GM10248 (cell line): ENCODE data around the gene DGCR6L.
"Not testable (repeated sequence)": the region's sequence is repeated elsewhere in the genome, so short reads cannot be mapped to it uniquely, and the experiment has no call there.

Experiments used
- CTCF ChIA-PET: fragments of 300-600 bp; sonication (Branson Sonifier 250); formaldehyde crosslinking; extraction: SDS; loops from one replicate; lab custom pipeline; 2021; ENCODE audit warnings: antibody characterized with exemption; lab: Yijun Ruan, JAX
- POLR2A ChIA-PET: fragments of 350-650 bp; sonication (Branson Sonifier 250); formaldehyde crosslinking; extraction: SDS; loops from one replicate; lab custom pipeline; 2020; ENCODE audit warnings: antibody characterized with exemption; lab: Yijun Ruan, JAX
- DNase-seq: peaks from one replicate; pipeline ENCODE4 v3.0.0; 2012; ENCODE audit errors: extremely low spot score
- CTCF ChIP-seq: IDR thresholded peaks from 2 replicates; pipeline ENCODE4 v1.5.1; 2012; ENCODE audit warnings: mild to moderate bottlenecking, low read depth; ENCODE audit errors: extremely low read depth, missing control alignments, control extremely low read depth

DGCR6L gene

GRCh38 chr22:20291249-20291586 is 28.6 kb downstream of the DGCR6L start:
- no peak for TF ChIP-seq CTCF
- ChIA-PET CTCF (interaction anchor here (1.2 kb wide), 1 partner anchor 134 kb away, joined by 4 read pairs; no protein-coding TSS in a partner anchor), POLR2A (no interaction called here)
- no peak for DNase-seq

- TF ChIP-seq CTCF = no peak
- DNase-seq = no peak
- CTCF ChIA-PET = interaction anchor here (1.2 kb wide), 1 partner anchor 133 kb away, joined by 4 read pairs; no protein-coding TSS in a partner anchor
- POLR2A ChIA-PET = no interaction called here
Observed at GRCh38 chr22:20290578-20291248, 29.1 kb downstream of the DGCR6L start.

- TF ChIP-seq CTCF = no peak
- POLR2A ChIA-PET = no interaction called here
- CTCF ChIA-PET = no interaction called here
- DNase-seq = no peak
Observed at GRCh38 chr22:20290045-20290392, 29.8 kb downstream of the DGCR6L start.

- POLR2A ChIA-PET, DNase-seq, CTCF ChIA-PET: not testable (repeated sequence)
Observed at GRCh38 chr22:20289182-20290044, 30.4 kb downstream of the DGCR6L start.

GRCh38 chr22:20286784-20287423 is 33.0 kb downstream of the DGCR6L start:
- DNase-seq, POLR2A ChIA-PET: not testable (repeated sequence)
- CTCF ChIA-PET = interaction anchor here (0.8 kb wide), 1 partner anchor 130 kb away, joined by 3 read pairs; no protein-coding TSS in a partner anchor

GRCh38 chr22:20286312-20286660 is 33.6 kb downstream of the DGCR6L start:
- DNase-seq, POLR2A ChIA-PET: not testable (repeated sequence)
- CTCF ChIA-PET = interaction anchor here (0.7 to 1.5 kb wide), 5 partner anchors 9 to 130 kb away, joined by 3 to 8 read pairs (median 5); no protein-coding TSS in a partner anchor

GRCh38 chr22:20285473-20286311 is 34.2 kb downstream of the DGCR6L start:
- CTCF ChIA-PET = interaction anchor here (0.7 to 4.3 kb wide), 8 partner anchors 10 to 129 kb away, joined by 3 to 21 read pairs (median 4); no protein-coding TSS in a partner anchor
- POLR2A ChIA-PET = not testable (repeated sequence)
- TF ChIP-seq CTCF = peak; percentile 99
- DNase-seq = peak; percentile 80
